HG02885 (cell line): ENCODE results near the gene ADRA1B.
A peak's percentile ranks its signal among the peaks of the same experiment; 100 is the strongest.

Experiments
- ATAC-seq: cut with Tn5 transposase; IDR thresholded peaks from one replicate; pipeline ENCODE4 v1.9.1; 2021; ENCODE audit warnings: mild to moderate bottlenecking; ENCODE audit not compliant: unreplicated experiment, poor library complexity

ADRA1B gene

DNA sequence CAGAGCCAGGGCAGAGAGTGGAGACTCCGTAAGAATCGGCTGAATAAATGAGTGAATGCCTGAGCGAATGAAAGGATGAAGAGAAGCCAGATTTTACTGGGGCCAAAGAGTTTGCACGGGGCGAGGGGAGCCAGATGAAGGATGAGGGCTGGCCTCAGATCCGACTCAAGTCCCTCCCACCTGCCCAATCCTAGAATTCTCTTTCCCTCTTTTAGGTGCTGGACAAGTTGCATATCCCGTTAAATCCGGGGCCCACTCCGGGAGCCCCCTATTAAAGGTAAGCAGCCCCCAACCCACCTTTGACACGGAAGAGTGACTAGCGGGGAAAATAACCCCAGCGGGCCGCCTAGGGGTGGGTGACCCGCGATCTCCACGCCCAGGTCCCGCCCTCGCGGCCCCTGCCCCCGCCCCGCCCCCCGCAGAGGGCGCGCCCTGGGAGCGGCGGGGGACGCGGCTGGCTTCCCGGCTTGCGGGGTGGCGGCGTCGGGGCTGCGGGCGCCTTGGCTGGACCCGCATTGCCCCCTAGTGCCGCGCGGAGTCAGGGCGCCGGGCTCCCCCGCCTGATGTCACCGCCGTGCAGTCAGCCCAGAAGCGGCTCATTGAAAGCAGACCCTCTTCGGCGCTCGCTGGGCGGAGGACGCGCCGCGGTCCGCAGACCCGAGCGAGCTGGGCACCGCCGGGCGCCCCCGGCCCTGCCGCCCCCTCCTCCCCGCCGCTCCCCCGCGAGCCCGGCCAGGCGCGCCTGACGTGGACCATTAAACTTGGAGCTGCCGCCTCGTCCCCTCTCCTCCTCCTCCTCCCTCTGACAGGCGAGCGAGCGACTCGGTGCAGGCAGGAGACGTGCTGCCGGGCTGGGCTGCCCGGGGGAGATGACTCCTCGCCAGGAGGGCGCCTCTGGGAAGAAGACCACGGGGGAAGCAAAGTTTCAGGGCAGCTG lies at the start of gene ADRA1B:
TSS of gene ADRA1B (plus strand) at position 579 of the 937 bp plus-strand sequence. CDS start 424 bp downstream, outside the sequence.
- peak; percentile 73 for ATAC-seq

DNA sequence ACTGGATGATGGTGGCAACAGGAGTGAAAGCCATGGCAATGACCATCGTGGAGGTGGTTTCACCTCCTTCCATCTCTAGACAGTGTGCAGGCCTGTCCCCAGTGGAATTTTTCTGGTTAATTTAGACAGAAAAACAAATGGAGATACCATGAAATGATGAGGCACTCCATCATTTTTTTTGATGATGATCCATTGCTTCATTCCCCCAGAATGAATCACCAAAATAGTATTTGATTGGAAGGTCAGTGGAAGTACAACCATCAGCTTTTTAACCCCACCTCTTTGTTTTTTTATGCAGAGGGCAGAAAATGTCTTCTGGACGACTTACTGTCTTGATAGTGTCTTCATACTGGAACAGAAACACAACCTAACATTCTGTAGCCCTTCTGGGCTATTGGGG lies 42.6 kb upstream of the ADRA1B start:
- no peak for ATAC-seq

- ATAC-seq, result no peak
Observed at GRCh38 chr5:159874263-159874662, 42.0 kb upstream of the ADRA1B start.

DNA sequence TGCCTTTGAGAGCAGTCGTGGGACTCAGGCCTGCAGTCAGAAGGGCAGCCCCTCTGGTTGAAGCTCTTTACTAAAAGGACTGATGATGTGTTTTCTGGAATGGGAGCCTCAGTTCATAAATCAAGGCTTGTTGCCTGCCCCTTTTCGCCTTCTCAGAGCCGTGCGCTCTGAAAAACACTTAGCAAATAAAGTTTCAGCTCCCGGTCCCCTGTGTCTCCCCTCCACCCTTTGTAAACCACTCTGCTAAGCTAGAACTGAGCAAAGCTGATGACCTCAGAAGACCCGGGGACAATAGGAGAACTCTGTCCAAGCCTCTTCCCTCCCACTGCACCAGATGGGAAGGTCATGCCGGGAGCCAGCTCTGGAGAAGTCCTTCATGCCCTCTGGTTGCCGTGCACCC lies 39.3 kb upstream of the ADRA1B start:
- no peak for ATAC-seq

DNA sequence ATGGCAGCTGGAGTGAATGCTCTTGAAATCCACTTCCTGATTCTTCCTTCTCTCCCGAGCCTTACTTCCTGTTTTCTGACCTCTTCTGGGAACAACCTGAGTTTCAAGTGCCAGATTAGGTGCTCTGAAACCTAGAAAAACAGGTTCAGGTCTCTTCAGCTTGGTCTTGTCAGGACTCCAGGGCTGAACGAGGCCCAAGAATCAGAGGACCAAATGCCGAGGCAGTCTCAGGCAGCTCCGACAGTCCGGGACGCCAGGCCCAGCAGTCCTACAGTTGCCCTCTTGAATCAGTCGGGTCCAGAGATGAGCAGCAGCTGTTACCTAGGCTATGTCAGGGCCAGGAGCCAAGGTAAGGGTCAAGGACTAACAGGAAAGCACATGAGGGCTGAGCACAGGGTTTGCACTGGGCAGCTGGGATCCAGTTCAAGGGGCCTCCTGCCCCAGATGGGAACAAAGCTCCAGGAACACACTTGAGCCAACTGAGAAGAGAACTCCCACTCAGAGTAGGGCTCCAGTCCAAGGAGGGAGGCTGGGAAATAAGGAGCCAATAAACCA lies 38.3 kb upstream of the ADRA1B start:
- ATAC-seq, result no peak

- no peak for ATAC-seq
Observed at GRCh38 chr5:159878988-159879471, 37.3 kb upstream of the ADRA1B start.

GRCh38 chr5:159880676-159881075 lies 35.6 kb upstream of the ADRA1B start:
- no peak for ATAC-seq

DNA sequence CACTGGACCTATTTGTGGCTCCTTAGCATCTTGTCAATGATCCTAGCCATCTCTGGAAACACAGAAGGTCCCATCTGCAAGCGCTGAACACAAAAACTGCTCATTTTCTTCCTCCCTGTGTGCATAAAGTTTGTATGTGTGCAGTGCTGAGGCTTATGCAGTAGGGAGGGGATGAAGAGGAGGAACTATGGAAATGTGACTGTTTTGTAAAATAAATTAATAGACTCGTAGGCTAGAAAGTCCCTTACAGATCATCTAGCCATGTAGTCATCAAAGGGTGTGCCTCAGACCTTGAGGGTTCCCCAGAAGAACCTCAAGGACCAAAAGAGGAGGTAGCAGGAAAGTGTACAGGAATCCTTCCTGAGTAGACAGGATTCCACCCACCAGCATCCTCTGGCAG lies 34.3 kb upstream of the ADRA1B start:
- no peak for ATAC-seq

GRCh38 chr5:159883522-159883950 lies 32.7 kb upstream of the ADRA1B start:
- ATAC-seq, result no peak

- ATAC-seq, result no peak
Observed at GRCh38 chr5:159884917-159885620, 31.2 kb upstream of the ADRA1B start.

DNA sequence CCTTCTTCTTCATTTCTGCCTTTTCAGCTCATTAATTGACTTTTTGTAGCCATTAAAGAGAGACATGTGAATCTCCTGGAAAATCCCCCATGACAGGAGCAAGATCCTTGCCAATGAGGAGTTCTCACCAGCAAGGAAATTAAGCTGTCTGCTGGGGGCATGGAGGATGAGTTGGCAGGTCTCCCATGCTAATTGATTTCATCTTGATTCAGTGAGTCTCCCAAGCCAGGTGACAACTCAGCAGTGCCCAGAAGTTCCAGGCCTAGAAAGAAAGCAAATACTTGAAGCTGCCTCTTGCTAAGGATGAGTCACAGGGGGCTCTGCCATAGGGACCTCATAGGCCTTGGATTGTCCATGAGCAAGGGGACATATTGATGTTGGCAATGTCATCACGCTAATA lies 30.0 kb upstream of the ADRA1B start:
- no peak for ATAC-seq

DNA sequence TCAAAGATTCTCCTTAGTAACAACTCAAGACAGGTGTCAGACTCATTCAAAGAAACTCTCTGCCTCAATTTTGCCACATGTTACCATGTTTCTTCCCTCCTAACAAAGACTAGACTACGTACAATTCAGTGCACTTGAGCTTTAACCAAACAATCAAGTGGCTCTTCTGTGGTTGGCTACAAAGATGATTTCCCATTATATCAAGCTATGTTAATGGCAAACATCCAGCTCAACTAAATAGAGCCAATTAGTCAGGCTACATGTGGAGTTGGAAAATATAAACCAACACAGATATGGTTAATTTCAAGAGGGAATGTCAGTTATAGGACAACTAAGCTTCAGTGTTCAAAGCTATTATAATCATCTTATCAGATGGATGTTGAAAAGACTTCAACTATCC lies 29.2 kb upstream of the ADRA1B start:
- ATAC-seq, result no peak

DNA sequence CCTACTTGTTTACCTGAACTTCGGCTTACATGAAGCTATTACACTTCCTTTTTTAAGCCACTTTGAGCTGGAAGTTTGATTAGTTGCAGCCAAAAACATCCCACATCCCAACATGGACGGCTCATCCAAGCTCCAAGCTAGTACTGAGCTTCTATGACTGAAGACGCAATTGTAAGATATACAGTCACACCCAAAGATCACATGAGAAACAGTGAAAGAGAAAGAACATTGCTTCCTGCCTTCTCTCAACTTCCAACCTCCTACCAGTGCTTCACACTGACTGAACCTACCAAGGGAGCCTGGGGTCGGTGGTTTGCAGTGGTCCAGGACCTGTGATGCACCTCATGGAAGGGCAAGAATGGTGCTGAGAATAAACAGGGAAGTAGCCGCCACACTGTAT lies 27.4 kb upstream of the ADRA1B start:
- no peak for ATAC-seq

DNA sequence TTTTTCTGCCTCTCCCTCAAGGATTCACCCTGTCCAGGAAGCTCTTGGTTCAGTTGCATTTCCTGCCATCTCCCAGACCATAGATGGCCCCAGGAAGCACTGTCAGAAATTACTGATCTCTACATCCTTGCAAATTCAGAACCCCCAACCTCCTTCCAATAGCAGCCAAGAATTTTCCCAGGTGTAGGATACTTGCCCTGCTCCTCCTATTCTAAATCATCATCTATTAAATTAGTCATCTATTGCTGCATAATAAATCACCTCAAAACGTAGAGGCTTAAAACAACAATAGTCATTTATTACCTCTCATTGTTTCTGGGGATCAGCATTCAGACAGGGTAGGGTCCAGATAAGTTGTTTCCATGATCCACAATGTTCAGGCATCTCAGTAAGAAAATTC lies 26.1 kb upstream of the ADRA1B start:
- ATAC-seq, result no peak

- ATAC-seq, result no peak
Observed at GRCh38 chr5:159891371-159891770, 24.9 kb upstream of the ADRA1B start.

DNA sequence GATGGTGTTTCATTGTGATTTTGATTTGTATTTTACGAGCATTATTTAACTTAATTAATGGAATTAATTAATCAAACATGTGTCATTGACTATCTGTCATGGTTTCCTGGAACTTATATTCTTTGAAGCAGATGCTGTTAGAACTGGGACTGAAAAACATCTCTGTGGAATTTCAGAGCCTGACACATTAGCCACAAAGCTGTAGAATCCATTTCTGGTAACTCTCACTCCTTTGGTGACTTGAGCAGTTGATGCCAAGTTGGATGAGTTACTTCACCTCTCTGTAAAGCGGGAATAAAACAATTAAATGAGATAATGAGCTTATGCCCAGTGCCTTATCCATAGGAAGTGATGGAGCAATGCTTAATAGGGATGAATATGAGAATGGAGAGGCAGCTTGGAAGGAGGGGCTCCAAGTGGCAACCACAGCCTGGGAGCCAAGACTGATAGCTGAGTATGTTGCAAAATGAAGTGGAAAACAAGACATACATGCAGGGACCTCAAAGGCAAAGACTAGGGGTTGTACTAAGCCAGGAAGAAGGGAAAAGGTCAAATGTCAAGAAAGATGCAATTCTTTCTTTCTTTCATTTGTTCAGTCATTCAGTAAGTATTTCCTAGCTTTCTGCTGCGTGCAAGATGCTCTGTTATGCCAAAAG lies 23.1 kb upstream of the ADRA1B start:
- ATAC-seq, result no peak

- ATAC-seq, result no peak
Observed at GRCh38 chr5:159894149-159894720, 22.0 kb upstream of the ADRA1B start.

DNA sequence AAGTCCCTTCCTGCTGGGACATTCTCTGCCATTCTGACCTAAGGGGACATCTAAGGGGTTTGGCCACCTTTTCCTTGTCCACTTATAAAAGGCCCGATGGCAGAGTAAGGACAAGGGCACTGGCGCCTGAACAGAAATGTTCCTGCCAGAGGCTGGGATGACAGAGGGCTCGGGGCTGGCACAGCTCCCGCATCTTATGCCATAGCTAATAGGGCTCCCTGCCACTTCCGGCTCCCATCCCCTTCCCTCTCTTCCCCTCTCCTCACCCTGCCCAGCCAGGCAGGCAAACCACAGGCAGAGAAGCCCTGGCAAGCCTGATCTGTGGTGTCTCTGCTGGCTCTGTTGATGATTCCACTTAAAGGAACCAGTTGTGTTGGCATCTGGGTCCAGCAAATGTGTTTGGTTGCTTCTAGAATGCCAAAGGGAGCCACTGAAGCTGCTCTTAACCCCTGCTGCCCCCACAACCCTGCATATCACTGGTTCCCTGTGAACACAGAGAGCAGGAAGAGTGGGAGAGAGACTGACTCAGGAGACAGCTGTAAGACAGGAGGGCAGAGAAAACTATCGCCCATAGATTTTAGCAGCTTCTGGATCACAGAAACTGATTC lies 18.4 kb upstream of the ADRA1B start:
- no peak for ATAC-seq

- no peak for ATAC-seq
Observed at GRCh38 chr5:159899067-159900049, 16.9 kb upstream of the ADRA1B start.
